Mesenchymal stem cell (in vitro differentiated cells and primary cell): ENCODE measurements around the gene SPATA9.

Experiments
- DNase-seq: peaks from one replicate; pipeline ENCODE4 v3.0.0-alpha.2; 2013
- H2AFZ ChIP-seq: one replicate; pipeline ENCODE4 v1.6.1; 2013; ENCODE audit warnings: low read depth, mild to moderate bottlenecking, control low read depth, inconsistent platforms, low read length, moderate library complexity
- H2AK5ac ChIP-seq: 2 replicates; pipeline ENCODE4 v1.6.1; 2013; ENCODE audit warnings: low read length, moderate library complexity, mild to moderate bottlenecking, inconsistent platforms; ENCODE audit not compliant: severe bottlenecking
- H2BK120ac ChIP-seq: one replicate; pipeline ENCODE4 v1.6.1; 2013; ENCODE audit warnings: low read depth, mild to moderate bottlenecking, inconsistent platforms, low read length, moderate library complexity
- H2BK12ac ChIP-seq, 2 experiments: one replicate each; pipeline ENCODE4 v1.6.1; 2013; ENCODE audit warnings: inconsistent platforms in 2 of 2, low read length in 2 of 2, mild to moderate bottlenecking in 2 of 2, moderate library complexity in 2 of 2, control low read depth in 1 of 2
- H2BK15ac ChIP-seq: one replicate; pipeline ENCODE4 v1.6.1; 2013; ENCODE audit warnings: mild to moderate bottlenecking, low read depth, inconsistent platforms; ENCODE audit not compliant: poor library complexity, severe bottlenecking
- H2BK5ac ChIP-seq: 2 replicates; pipeline ENCODE4 v1.6.1; 2013; ENCODE audit warnings: low read depth, mild to moderate bottlenecking, low read length, control low read depth, inconsistent platforms; ENCODE audit not compliant: poor library complexity, severe bottlenecking
- H3K14ac ChIP-seq, 2 experiments: one replicate each; pipeline ENCODE4 v1.6.1; 2013; ENCODE audit warnings: inconsistent platforms in 2 of 2, low read length in 2 of 2, control low read depth in 1 of 2, mild to moderate bottlenecking in 1 of 2, moderate library complexity in 1 of 2
- H3K18ac ChIP-seq, 2 experiments: one replicate each; pipeline ENCODE4 v1.6.1; 2013; ENCODE audit warnings: inconsistent platforms in 2 of 2, low read length in 2 of 2, control low read depth in 1 of 2, low read depth in 1 of 2, mild to moderate bottlenecking in 1 of 2
- H3K23ac ChIP-seq, 2 experiments: one replicate each; pipeline ENCODE4 v1.6.1; 2013; ENCODE audit warnings: inconsistent platforms in 2 of 2, low read length in 2 of 2, mild to moderate bottlenecking in 2 of 2, moderate library complexity in 2 of 2, control low read depth in 1 of 2
- H3K27ac ChIP-seq: 2 replicates; pipeline ENCODE4 v1.5.1; 2013; ENCODE audit warnings: mild to moderate bottlenecking, moderate library complexity, low read length, control low read depth, inconsistent platforms; ENCODE audit not compliant: poor library complexity, severe bottlenecking
- H3K27me3 ChIP-seq, 2 experiments: 2 replicates each; pipeline versions ENCODE4 v1.6.1 to v1.7.0; 2013; ENCODE audit warnings: low read length in 2 of 2, mild to moderate bottlenecking in 2 of 2, moderate library complexity in 2 of 2, control low read depth in 1 of 2, inconsistent platforms in 1 of 2; ENCODE audit not compliant: control insufficient read depth in 1 of 2, insufficient read depth in 1 of 2
- H3K36me3 ChIP-seq, 2 experiments: 2 replicates each; pipeline versions ENCODE4 v1.6.1 to v1.7.0; 2013; ENCODE audit warnings: low read length in 2 of 2, control low read depth in 1 of 2, inconsistent platforms in 1 of 2, low read depth in 1 of 2, mild to moderate bottlenecking in 1 of 2; ENCODE audit not compliant: insufficient read depth in 2 of 2, control insufficient read depth in 1 of 2
- H3K4ac ChIP-seq, 2 experiments: one replicate each; pipeline ENCODE4 v1.6.1; 2013; ENCODE audit warnings: inconsistent platforms in 2 of 2, low read length in 2 of 2, mild to moderate bottlenecking in 2 of 2, moderate library complexity in 2 of 2, control low read depth in 1 of 2, low read depth in 1 of 2
- H3K4me1 ChIP-seq: 2 replicates; pipeline ENCODE4 v1.6.1; 2013; ENCODE audit warnings: low read depth, low read length, control low read depth; ENCODE audit not compliant: control insufficient read depth, insufficient read depth
- H3K4me2 ChIP-seq: 2 replicates; pipeline ENCODE4 v1.6.1; 2013; ENCODE audit warnings: low read length, mild to moderate bottlenecking, inconsistent platforms; ENCODE audit not compliant: poor library complexity, severe bottlenecking
- H3K4me3 ChIP-seq, 2 experiments: 2 replicates each; pipeline versions ENCODE4 v1.5.1 to v1.7.0; 2013; ENCODE audit warnings: low read length in 2 of 2, mild to moderate bottlenecking in 2 of 2, control low read depth in 1 of 2, low read depth in 1 of 2; ENCODE audit not compliant: insufficient read depth in 1 of 2
- H3K79me1 ChIP-seq: replicated peaks from 2 replicates; pipeline ENCODE4 v1.6.1; 2013; ENCODE audit warnings: mild to moderate bottlenecking, control low read depth, low read length, inconsistent platforms; ENCODE audit not compliant: poor library complexity, severe bottlenecking
- H3K9ac ChIP-seq: 2 replicates; pipeline ENCODE4 v1.7.0; 2013; ENCODE audit warnings: mild to moderate bottlenecking, low read length, moderate library complexity
- H3K9me3 ChIP-seq: 2 replicates; pipeline ENCODE4 v1.7.0; 2013; ENCODE audit warnings: mild to moderate bottlenecking, low read length; ENCODE audit not compliant: control insufficient read depth
- H4K8ac ChIP-seq: one replicate; pipeline ENCODE4 v1.6.1; 2013; ENCODE audit warnings: inconsistent platforms, mild to moderate bottlenecking, low read length, moderate library complexity
- H4K91ac ChIP-seq: one replicate; pipeline ENCODE4 v1.6.1; 2013; ENCODE audit warnings: mild to moderate bottlenecking, low read length, inconsistent platforms
- WGBS: methylation state at CpG from one replicate; pipeline ENCODE4 v1.1.7; 2013; ENCODE audit warnings: mixed read lengths; 5-methylcytosine and 5-hydroxymethylcytosine counted together

SPATA9 gene

DNA sequence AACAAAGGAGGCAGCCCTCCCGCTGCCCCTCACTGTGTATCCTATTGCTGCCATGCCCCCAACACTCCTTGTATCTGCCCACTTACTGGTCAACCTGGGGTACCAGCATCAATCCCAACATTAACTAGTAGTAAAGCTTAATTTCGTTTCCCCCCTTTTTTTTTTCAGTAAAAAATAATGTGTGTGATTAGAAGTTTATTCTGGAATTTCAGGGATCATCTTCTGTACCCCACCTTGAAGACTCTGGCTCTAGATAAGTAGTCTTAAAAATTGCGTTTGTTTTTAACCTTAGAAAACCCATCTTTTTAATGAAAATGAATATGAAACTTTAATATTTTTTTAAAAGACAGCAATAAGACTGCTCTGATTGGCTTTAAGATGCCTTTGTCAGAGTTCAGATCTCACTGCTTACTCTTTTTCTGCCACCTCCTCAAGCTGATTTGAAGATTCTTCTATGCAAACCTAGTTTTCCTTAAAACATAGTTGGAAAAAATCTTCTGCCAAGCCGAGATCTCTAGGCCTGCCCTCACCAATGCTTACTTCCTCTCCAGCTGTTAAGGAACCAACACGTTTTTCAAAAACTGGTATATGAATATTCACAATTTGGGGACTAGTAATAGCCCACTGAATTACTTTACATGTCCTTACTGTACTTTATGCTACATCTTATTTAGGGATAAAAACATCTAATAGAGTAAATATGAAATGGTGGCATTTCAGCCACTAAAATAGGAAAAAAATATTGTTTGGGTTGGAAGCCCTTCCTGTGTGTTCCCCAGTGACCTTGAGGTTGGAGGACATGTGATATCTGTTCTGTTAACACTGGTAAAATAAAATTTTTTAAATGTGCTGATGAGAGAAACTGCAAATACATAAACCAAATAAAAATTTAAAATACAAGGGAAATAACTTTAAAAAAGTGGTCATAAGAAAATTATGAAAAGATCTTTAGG is 44.3 kb upstream of the SPATA9 start:
- H4K91ac ChIP-seq: peak overlapping the region; percentile 39
- no peaks in the 10 kb centered on the region for H3K27me3 ChIP-seq
- H3K14ac ChIP-seq: no peak overlapping the region
- peak overlapping the region; percentile 78 for H3K9ac ChIP-seq
- 62% methylated on average over 2 of the region's 5 CpGs for WGBS
- no peaks in the 10 kb centered on the region for H3K9me3 ChIP-seq
- H4K8ac ChIP-seq: peak overlapping the region; percentile 60
- DNase-seq: no peak
- H2BK15ac ChIP-seq: no peak overlapping the region
- H2AK5ac ChIP-seq: peak overlapping the region; percentile 45
- H3K27ac ChIP-seq: no peak overlapping the region
- H3K18ac ChIP-seq: peak overlapping the region in 1 of 2 experiments; percentile 70
- H3K4me1 ChIP-seq: peaks cover 1% of the 10 kb centered on the region
- H3K79me1 ChIP-seq: peaks cover 1% of the 10 kb centered on the region
- no peak overlapping the region for H3K4me2 ChIP-seq
- H3K23ac ChIP-seq: no peak overlapping the region
- H3K4ac ChIP-seq: no peak overlapping the region
- no peak overlapping the region for H2BK12ac ChIP-seq
- peak overlapping the region; percentile 73 for H2BK120ac ChIP-seq
- no peaks in the 10 kb centered on the region for H3K36me3 ChIP-seq
- no peak overlapping the region for H2BK5ac ChIP-seq
- H3K4me3 ChIP-seq: peak overlapping the region in 1 of 2 experiments; percentile 60
- H2AFZ ChIP-seq: no peak overlapping the region

DNA sequence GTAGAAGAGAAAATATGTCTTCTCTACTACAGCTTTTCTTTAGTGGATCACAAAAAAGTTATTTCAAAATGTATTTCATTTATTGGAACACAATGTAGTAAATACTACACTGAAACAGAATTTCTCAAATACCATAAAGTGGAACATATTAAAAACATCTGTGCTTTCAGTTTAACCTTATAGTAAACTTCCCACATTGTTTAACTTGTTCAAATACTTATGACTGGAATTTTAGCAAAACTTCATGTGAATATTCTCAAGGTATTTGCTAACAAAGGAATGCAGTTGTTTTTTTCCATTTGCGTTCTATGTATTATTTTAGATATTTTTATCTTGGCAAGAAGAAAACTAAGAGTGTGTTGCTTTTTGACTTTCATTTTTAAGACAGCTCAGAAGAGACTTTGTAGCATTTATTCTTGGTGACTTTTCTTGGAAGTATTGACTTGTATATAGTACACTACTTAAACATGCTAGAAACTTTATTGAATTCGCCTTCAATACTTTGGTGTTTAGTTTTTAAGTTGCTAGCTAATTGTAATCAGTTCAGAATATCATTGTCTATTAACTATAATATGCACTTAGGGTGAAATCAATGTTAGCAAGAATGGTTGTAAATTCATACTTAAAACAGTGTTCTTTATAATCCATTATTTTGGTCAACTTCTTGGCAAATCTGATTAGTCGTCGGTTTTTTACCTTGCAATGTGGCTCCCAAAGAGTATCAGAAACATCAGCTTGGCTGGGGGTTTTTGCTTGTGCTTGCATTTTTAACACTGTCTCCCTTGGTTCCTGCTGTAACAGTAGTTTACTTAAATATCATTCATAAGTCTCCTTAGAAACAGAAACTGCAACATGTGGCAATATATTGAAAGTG is 43.4 kb upstream of the SPATA9 start:
- Histone ChIP-seq H3K4me3 (peak overlapping the region in 1 of 2 experiments; percentile 60), H3K9ac (peak overlapping the region; percentile 78), H3K36me3 (no peaks in the 10 kb centered on the region), H3K18ac (peak overlapping the region in 1 of 2 experiments; percentile 70), H3K79me1 (peaks cover 1% of the 10 kb centered on the region), H4K91ac (peak overlapping the region; percentile 39), H3K9me3 (no peaks in the 10 kb centered on the region), H2BK12ac (no peak overlapping the region), H2BK15ac (no peak overlapping the region), H3K27me3 (no peaks in the 10 kb centered on the region), H3K4ac (no peak overlapping the region), H2BK120ac (peak overlapping the region; percentile 73), H2AK5ac (no peak overlapping the region), H2AFZ (no peak overlapping the region), H3K4me1 (peaks cover 1% of the 10 kb centered on the region), H3K4me2 (no peak overlapping the region), H2BK5ac (no peak overlapping the region), H3K14ac (no peak overlapping the region), H3K27ac (no peak overlapping the region), H3K23ac (no peak overlapping the region), H4K8ac (peak overlapping the region; percentile 60)
- peak; percentile 31 for DNase-seq
- WGBS: 84% methylated on average over 3 of the region's 4 CpGs

DNA sequence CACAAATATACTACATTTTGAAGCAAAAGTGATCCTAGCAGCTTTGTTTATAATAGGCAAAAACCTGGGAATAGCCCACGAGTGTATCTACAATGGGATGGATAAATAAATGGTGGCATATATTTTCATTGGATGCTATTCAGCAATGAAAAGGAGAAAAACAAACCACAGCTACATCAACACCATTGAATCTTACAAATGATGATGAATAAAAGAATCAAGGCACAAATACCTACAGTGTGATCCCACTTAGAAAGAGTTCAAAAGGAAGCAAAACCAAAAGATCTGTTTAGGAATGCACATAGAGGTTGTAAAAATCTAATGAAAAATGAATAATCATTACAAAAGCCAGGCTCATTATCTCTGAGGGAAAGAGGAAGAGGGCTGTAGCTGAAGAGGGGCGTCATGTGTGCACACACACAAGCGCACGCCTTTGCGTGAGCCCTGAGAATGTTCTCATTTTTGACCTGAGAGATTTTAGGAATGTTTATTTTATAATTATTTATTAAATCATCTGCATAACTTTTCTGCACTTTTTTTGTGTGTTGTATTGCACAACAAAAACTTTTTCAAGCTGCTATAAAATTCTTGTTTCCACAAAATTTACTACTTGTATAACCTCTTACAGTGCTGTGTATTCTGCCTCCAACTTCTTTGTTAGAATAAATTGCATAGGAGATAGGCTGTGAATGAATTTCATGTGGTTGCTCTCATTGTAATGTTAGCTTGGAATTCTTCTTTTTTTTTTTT is 42.5 kb upstream of the SPATA9 start:
- WGBS: 83% methylated on average over 1 of the region's 5 CpGs
- Histone ChIP-seq H3K9me3 (no peaks in the 10 kb centered on the region), H2BK15ac (no peak overlapping the region), H3K9ac (peak overlapping the region; percentile 78), H4K8ac (no peak overlapping the region), H3K36me3 (no peaks in the 10 kb centered on the region), H3K4me3 (no peak overlapping the region), H3K79me1 (peaks cover 1% of the 10 kb centered on the region), H3K27me3 (no peaks in the 10 kb centered on the region), H3K14ac (no peak overlapping the region), H2BK12ac (no peak overlapping the region), H2BK120ac (peak overlapping the region; percentile 49), H2AFZ (no peak overlapping the region), H2AK5ac (no peak overlapping the region), H3K4ac (peak overlapping the region in 1 of 2 experiments; percentile 41), H3K4me1 (peaks cover 1% of the 10 kb centered on the region), H4K91ac (no peak overlapping the region), H2BK5ac (no peak overlapping the region), H3K27ac (no peak overlapping the region), H3K4me2 (no peak overlapping the region), H3K23ac (no peak overlapping the region), H3K18ac (no peak overlapping the region)
- DNase-seq: no peak
